ENCODE results near the gene ASPDH.
"Not testable (repeated sequence)": the region's sequence is repeated elsewhere in the genome, so short reads cannot be mapped to it uniquely, and the experiment has no call there.

ASPDH gene

DNA sequence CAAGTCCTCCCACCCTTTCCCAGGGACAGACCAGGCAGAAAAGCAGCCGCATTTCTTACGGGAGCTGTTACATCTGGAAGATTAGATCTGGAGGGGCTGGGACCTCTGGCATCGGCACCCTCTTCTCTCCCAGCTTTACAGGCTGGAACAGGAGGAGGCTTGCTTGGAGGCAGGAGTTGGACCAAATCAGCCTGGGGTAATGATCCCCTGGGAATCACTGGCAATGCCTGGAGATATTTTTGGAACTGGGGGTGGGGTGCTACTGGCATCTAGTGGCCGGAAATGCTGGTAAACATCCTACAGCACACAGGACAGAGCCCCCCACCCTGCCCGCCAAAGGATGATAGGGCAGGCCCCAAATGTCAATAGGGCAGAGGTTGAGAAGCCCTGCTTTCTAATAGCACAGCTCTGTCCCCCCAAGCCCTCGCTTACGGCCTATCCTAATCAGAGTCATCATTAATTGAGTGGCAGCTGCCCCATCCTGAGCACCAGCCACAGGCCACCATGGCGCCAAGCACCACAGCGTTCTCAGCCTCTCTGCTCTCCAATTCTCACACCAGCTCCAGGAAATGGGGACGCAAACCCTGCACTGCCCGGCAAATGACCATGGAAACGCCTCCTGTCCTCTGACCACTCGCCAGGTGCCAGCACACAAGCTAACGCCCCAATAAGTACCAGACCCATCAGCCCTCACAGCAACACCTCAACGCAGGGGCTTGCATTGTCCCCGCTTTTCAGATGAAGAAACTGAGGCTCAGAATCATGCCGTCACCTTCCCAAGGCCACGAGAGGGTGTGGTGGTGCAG is 33.9 kb upstream of the ASPDH start:
- DNase-seq (ENCODE audit: low read depth, low spot score): no peak

DNA sequence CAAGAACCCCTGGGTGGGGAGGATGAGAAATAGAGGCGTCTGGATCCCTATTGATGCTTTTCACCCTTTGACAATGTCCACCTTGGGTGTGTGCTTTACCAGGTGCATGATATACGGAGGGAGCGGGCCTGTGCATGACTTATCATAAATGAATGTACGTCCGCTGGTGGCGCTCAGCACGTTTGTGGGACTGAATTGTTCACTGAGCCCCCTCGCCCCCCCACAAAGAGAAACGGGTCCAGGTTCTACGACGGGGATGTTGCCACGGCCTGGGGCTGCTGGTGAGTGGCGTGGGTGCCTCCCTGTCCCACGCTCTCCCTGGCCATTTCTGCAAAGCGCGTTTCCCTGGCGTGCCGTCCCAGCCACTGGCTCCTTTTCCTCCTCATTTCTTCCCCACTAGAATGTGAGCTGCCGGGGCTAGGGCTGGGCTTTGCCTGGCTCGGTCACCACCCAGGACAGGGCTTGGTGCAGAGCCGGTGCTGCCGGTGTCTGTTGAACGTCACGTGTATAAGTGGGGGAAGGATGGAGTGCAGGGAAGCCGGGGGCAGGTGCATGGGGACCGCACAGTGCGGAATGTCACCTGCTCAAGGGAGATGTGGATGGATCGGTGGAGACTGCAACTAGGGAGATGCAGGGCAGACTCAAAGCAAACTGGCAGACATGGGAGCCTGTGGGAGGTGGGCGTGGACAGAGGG is 33.0 kb upstream of the ASPDH start:
- DNase-seq (ENCODE audit: low read depth, low spot score): no peak

DNA sequence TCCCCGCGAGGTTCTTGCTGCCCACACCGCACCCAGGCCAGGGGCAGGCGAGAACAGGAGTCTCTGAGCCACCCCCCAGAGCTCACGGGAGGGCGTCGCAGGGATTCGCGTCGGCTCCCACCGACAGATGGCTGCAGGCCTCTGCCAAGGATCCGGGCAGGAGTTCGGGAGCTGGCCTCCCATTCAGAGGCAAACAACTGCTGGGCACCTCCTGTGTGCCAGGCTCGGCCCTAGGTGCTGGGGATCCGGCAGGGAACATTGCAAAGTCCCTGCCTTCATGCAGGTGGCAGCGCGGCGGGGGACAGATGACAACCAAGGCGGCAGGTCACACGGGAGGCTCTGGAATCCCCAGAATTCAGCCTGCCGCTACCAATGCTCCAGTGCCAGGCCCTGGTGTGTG is 29.2 kb upstream of the ASPDH start:
- no peak for DNase-seq (ENCODE audit: low read depth, low spot score)

DNA sequence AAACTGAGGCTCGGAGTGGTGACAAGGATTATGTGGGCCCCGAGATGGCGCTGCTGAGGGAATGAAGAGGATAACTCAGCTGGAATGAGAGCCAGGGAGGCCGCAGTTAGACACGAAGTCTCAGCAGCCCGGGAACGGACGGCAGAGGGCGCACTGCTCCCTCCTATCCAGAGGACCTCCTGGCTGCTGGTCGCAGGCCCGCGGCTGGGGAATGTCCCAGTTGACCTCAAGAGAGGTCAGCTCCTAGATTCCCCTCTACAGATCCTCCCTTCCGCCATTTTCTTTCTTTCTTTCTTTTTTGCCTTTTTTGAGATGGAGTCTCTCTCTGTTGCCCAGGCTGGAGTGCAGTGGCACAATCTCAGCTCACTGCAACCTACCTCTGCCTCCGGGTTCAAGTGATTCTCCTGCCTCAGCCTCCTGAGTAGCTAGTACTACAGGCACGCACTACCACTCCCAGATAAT is 24.1 kb upstream of the ASPDH start:
- peak; percentile 90 for DNase-seq (ENCODE audit: low read depth, low spot score)

DNA sequence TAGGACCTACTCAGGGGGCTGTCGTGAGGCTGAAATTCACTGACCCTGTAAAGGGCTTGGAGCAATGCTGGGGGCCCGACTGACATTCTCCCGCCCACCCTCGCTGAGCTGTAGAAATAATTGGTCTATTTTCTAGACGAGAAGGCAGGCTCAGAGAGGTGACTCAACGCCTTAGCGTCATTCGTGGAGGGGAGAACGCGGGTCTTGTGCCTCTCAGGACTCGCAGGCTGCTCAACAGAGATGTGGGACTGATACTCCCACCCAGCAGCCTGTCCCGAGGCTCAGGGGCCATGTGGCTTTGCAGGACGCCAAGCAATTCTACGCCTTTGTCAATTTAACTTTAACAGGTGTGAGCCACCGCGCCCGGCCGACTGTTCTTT is 23.6 kb upstream of the ASPDH start:
- no peak for DNase-seq (ENCODE audit: low read depth, low spot score)

DNA sequence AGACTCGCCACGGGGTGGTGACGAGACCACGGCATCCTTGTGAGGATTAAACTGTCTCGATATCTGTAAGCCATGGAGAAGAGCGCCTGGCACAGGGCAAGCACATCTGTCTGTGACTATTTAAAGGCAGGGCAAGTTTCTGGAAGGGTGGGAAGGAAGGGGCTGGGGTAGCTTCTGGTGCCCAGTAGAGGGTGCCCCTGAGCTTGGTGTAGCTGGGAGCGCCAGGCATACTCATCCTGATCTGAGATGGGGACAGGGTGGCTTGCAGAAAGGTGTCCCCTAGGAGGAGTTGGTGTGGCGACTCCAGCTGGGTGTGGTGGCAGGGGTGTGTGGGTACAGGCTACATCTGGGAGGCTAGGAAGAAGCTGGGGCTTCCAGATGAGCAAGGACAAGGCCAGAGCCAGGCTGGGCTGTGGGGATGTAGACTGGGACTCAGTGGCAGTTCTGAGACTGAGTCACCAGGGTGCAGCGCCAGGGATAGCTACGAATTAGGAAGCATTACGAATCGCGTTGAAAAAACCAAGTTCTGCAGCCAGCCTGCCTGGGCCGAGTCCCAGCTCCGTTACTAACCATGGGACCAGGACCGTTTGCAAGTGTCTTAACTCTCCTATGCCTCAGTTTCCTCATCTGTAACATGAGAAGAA is 23.1 kb upstream of the ASPDH start:
- no peak for DNase-seq (ENCODE audit: low read depth, low spot score)

DNA sequence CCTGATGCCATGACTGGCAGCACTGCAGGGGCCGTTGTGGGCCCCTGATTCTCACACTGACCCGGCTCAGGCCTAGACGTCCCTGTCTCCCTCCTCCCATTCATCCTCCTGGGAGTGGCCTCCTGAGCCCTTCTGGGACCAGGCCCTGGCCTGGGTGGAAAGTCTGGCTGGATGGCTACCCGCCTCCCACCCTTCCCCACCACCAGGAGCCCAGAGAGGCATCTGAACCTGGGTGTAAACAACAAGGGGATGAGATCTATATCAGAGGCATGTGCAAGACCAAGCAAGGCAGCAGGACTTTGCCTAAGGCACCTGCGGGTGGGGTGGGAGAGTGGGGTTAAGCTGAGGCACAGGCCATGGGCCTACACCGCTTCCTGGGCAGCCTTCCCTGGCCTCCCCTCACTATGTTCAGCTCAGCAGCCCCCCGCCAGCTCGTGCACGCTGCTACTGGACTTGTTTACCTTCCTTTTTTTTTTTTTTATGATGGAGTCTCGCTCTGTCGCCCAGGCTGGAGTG is 22.0 kb upstream of the ASPDH start:
- no peak for DNase-seq (ENCODE audit: low read depth, low spot score)

DNA sequence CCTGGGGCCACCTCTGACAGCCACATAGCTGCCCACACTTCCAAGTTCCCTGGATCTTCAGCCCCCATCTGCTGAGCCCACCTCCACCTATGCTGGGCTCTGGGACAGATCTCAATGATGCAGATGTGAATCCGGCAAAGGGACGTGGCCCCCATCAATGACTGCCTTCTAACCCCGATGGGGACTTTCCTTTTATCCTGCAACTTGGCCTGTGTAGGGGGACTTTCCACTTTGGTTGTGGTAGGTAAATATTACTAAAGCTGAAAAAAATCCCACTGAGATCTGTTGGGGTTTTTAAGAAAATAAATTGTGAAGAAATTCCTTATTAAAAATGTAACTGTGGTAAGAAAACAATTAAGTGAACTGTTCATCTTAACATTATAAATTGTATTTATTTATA is 20.8 kb upstream of the ASPDH start:
- no peak for DNase-seq (ENCODE audit: low read depth, low spot score)

DNA sequence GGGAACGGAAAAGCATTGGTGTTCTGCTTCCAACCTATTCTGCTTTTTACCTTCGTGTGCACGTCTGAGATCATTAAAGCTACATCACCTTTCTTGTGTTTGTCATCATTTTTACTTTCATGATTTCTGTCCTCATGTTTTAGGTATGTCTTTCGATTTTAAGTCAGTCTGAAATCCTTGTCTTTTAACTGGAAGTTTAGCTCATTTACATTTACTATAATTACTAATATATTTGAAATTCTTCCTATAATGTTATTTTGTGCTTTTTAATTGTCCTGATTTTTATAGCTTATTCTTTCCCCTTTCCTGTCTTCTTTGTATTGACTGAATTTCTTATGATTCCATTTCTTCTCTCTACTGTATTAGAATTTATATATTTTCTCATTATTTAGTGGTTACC is 19.2 kb upstream of the ASPDH start:
- DNase-seq (ENCODE audit: low read depth, low spot score): no peak

DNA sequence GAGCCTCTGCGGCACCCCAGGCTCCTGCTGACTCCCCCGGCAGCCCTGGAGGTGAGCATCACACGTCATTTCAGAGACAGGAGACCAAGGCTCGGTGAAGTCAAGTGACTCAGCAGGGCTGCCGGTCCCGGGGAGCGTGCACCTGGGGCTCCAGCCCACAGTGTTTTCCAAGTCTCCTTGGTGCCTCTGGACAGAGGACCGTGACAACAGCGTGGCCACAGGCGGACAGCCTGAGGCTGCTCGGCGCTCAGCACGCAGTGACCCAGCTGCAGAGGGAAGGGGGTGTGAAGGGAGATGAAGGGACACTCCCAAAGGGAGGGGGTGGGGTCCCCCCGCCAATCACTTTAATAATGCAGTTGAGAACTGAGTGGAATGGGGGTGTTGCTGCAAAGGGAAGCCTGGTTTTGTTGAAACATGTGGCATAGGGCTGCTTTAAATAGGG is 17.5 kb upstream of the ASPDH start:
- no peak for DNase-seq (ENCODE audit: low read depth, low spot score)

DNA sequence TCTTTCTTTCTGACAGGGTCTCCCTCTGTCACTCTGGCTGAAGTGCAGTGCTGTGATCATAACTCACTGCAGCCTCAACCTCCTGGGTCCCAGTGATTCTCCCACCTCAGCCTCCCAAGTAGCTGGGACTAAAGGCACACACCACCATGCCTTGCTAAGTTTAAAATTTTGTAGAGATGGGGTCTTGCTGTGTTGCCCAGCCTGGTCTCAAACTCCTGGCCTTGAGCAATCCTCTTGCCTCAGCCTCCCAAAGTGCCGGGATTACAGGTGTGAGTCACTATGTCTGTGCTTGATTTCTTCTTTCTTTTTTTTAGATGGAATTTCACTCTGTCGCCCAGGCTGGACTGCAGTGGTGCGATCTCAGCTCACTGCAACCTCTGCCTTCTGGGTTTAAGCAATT is 14.3 kb upstream of the ASPDH start:
- DNase-seq (ENCODE audit: low read depth, low spot score): not testable (repeated sequence)

DNA sequence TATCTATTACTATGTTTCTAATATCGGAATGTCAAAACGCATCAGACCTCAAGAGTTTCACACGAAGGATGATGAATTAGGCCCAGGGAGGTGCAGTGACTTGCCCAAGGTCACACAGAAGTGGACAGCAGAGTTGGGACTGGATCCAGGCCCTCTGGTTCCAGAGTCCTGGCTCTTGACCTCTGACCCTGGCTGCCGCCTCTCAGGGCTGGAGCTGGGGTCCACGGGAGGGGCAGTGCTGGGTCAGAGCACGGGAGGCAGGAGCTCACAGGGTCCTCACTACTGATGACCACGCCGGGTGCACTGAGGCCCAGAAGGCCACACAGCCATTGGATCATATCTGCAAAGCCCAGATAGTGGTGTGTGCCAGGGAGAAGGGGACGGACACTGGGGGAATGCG is 9.2 kb upstream of the ASPDH start:
- DNase-seq (ENCODE audit: low read depth, low spot score): no peak

DNA sequence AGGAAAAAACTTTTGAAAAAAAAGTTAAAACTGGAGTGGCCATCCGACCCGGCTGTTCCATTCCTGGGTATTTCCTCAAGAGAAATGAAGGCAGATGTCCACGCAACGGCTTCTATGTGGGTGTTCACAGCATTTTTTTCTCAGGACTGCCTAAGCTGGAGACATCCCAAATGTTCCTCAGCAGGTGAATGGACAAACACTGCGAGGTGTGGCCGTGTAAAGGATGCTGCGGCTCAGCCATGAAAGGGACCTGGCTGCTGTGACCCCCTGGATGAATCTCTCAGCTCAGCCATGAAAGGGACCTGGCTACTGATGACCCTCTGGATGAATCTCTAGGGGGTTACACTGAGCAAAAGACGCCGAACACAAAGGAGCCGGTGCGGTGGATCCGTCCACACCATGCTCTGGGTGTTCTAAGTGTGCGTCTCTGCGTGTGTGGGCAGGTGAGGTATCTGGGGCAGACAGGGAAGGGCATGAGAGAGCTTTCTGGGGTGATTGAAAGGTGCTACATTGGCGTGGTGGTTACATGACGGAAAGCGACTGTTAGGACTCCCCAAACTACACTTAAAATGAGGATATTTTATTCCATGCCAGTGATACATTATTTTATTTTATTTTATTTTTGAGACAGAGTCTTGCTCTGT is 7.2 kb upstream of the ASPDH start:
- DNase-seq (ENCODE audit: low read depth, low spot score): no peak

DNA sequence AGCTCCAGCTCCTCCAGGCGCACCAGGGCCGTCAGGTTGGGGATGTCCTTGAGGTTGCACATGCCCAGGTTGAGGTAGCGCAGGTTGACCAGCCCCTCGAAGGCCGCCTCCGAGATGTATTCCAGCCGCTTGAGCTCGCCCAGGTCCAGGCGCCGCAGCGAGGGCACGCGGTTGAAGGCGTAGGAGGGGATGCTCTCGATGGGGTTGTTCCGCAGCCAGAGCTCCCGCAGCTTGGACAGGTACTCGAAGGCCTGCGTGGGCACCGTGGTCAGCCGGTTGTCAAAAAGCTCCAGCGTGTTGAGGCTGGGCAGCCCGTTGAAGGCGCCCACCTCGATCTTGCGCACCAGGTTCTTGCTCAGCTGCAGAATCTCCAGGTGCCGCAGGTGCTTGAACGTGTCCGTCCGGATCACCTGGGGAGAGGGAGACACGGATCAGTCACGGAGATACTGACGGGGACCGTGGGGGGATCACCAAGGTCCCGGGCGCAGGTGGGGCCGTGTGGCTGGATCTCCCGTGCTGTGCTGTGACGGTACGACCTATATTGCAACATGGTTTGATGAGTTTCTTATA is 5.4 kb upstream of the ASPDH start:
- DNase-seq (ENCODE audit: low read depth, low spot score): no peak

DNA sequence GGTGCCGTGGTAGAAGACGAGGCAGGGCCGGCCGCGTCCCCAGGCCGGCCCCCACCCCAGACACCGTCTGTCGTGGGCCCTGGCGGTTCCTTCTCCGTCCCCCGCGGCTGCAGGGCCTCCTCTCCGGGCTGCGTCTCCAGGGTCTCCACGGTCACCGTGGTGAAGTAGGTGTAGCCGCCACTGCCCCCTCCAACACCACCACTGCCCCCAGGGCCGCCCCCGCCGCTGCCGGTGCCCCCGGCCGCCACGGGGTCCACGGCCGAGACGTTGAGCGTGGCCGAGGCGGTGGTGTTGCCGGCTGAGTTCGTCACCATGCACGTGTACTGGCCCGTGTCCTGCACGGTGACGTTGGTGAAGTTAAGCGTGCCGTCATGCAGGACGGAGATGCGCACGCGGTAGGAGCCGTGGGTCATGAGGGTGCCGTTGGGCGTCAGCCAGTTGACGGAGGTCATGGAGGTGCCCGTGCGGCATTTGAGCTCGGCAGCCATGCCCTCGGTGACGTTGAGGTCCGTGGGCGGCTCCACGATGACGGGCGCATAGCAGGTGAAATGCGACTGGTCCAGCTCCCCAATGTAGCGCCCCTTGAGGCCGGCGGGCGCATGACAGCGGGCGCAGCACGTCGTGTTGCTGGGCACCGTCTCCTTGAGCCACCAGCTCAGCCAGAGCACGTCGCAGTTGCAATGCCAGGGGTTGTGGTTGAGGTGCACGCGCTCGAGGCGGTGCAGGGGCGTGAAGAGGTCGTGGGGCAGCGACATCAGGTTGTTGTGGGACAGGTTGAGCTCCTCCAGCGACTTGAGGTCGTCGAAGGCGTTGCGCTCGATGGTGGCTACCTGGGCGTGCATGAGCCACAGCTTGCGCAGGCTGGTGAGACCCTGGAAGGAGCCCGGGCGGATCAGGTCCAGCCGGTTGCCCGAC is 4.6 kb upstream of the ASPDH start:
- DNase-seq (ENCODE audit: low read depth, low spot score): no peak

DNA sequence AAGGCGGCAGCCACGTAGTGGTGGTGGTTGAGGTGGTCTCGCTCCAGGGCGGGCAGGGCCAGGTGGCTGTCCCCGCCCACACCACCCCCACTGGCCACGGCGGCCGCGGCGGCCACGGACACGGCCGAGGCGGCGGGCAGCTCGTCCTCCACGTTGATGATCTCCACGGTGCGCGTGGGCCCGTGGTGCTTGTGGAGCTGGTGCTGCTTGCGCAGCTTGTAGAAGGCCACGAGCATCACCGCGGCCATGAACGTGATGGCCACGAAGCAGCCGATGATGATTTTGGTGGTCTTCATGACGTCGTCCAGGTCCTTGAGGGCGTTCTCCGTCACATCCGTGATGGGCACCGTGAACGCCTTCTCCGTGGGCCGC is 4.0 kb upstream of the ASPDH start:
- DNase-seq (ENCODE audit: low read depth, low spot score): no peak

DNA sequence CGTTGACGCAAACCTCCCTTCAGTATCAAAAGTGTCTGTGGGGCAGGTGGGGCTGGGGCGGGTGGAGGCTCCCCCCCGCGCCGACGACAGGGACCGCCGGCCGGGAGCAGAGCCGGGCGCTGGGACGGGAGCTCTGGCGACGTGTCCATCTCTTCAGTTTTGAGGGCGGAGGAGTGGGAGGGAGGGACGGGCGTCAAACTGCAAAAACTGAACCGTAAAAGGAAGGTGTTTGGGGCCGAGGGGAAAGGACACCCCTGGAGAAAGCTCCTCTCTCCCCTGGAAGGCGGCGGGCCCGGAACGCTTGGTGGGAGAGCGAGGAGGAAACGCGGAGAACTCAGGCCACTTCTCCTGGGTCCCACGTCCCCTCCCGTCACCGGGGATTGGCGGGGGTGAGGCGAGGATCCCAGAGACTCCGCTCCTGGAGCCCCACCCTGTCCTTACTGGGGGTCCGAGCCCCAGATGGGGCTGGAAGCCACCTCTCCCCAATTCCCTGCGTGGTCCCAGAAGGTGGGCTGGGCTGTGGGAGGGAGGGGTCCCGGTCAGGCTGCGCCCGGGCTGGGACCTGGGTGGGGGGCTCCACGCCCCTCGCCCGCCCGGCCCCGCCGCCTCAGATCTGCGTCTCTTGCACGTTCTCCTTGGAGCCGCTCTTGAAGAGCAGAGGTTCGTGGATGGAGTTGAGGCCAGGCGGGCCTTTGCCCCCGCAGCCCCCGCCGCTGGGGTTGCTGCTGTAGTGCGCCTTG is 3.4 kb upstream of the ASPDH start:
- no peak for DNase-seq (ENCODE audit: low read depth, low spot score)

DNA sequence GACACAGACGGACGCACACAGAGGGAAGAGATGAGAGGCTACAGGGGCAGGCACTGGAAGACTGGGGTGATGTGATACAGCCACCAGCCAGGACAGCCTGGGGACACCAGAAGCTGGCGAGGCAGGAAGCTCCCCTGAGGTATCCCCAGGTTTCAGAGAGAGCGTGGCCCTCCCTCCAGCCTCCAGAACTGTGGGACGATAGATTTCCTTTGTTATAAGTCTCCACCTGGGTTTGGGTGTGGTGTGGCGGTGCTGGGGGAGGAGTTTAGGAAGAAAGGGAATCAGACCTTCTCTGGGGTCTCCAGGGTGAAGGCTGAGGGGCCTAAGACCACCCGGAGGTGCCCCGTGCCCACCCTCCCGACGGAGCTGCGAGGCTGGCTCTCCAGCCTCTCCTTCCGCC is 2.7 kb upstream of the ASPDH start:
- DNase-seq (ENCODE audit: low read depth, low spot score): no peak

DNA sequence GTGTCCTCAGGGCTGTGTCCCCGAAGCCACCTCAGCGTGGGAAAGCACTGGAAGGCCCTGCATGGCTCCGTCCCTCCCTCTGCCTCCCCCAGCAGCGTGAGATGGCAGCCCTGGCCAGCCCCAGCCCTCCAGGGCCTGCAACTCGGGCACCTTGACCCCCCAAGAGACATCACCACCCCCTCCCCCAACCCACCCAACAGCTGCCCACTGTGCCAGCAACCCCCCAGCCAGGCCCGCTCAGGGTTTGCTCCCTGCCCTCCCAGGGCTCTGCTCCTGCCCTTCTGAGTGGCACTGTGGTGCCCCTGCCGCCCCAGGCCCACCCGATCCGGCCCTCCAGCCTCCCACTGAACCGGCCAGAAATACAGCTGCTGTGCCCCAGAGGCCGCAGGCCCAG is 1.5 kb upstream of the ASPDH start:
- no peak for DNase-seq (ENCODE audit: low read depth, low spot score)

Measured in astrocyte of the hippocampus (primary cell).